SK-N-SH (cell line): Measurements from ENCODE around the gene CAPN5. TPM values are rescaled to one million over a fixed set of nuclear protein-coding genes. Genes with fewer than 3 reads are reported as not detected.

Source experiments
- CTCF ChIA-PET: fragments of 300-600, 350-600 bp; formaldehyde crosslinking; extraction: SDS; loops from one replicate; lab custom pipeline; 2021; lab: Yijun Ruan, JAX
- POLR2A ChIA-PET: fragments of 350-600 bp; sonication (Branson Sonifier 250); formaldehyde crosslinking; extraction: SDS; loops from one replicate; lab custom pipeline; 2020; ENCODE audit warnings: antibody characterized with exemption, inconsistent platforms; lab: Yijun Ruan, JAX
- DNase-seq: peaks from one replicate; pipeline ENCODE4 v3.0.0; 2012
- H2AFZ ChIP-seq: fragments of 200-600 bp; sonication (generic); 2 replicates; pipeline ENCODE4 v1.8.1; 2016; ENCODE audit warnings: antibody characterized with exemption, mild to moderate bottlenecking, low read depth
- H3F3A ChIP-seq: fragments of 200-600 bp; sonication (generic); replicated peaks from 2 replicates; pipeline ENCODE3; 2016; ENCODE audit warnings: antibody characterized with exemption, mild to moderate bottlenecking; ENCODE audit not compliant: insufficient read depth
- H3K27ac ChIP-seq, 2 experiments: fragments of 200-500 bp in 1 of 2; fragments of 200-600 bp in 1 of 2; sonication (Bioruptor generic) in 1 of 2; sonication (generic), shearing (Covaris generic) in 1 of 2; 2 replicates each; pipeline versions ENCODE4 v1.5.1 to v1.6.1; 2014 to 2016; ENCODE audit warnings: low read depth in 2 of 2, inconsistent platforms in 1 of 2, low read length in 1 of 2, mild to moderate bottlenecking in 1 of 2, mixed read lengths in 1 of 2
- H3K27me3 ChIP-seq: fragments of 200-600 bp; sonication (generic), shearing (Covaris generic); 2 replicates; pipeline ENCODE4 v1.6.1; 2016; ENCODE audit warnings: mixed run types; ENCODE audit not compliant: insufficient read depth
- H3K36me3 ChIP-seq, 2 experiments: fragments of 200-500 bp in 1 of 2; fragments of 200-600 bp in 1 of 2; sonication (Bioruptor generic) in 1 of 2; sonication (generic) in 1 of 2; replicated peaks in 1 of 2; 2 replicates each; pipeline versions ENCODE3 to v1.5.1; 2014 to 2016; ENCODE audit warnings: low read length in 1 of 2, mild to moderate bottlenecking in 1 of 2; ENCODE audit not compliant: insufficient read depth in 2 of 2, control insufficient read depth in 1 of 2
- H3K4me1 ChIP-seq, 2 experiments: fragments of 200-500 bp in 1 of 2; fragments of 200-600 bp in 1 of 2; sonication (Bioruptor generic) in 1 of 2; sonication (generic), shearing (Covaris generic) in 1 of 2; 2 replicates each; pipeline versions ENCODE4 v1.5.1 to v1.6.1; 2014 to 2016; ENCODE audit warnings: low read depth in 1 of 2, low read length in 1 of 2, mixed run types in 1 of 2; ENCODE audit not compliant: insufficient read depth in 2 of 2, control insufficient read depth in 1 of 2
- H3K4me2 ChIP-seq: fragments of 200-600 bp; sonication (generic), shearing (Covaris generic); 2 replicates; pipeline ENCODE4 v1.6.1; 2017; ENCODE audit warnings: mixed run types
- H3K4me3 ChIP-seq, 2 experiments: fragments of 200-500 bp in 1 of 2; fragments of 200-600 bp in 1 of 2; sonication (Bioruptor generic) in 1 of 2; sonication (generic), shearing (Covaris generic) in 1 of 2; 2 replicates each; pipeline versions ENCODE4 v1.5.1 to v1.8.1; 2014 to 2016; ENCODE audit warnings: low read depth in 2 of 2, inconsistent platforms in 1 of 2, low read length in 1 of 2, mild to moderate bottlenecking in 1 of 2, mixed read lengths in 1 of 2, moderate library complexity in 1 of 2
- H3K79me2 ChIP-seq: fragments of 200-600 bp; sonication (generic); 2 replicates; pipeline ENCODE4 v1.8.1; 2017; ENCODE audit warnings: mild to moderate bottlenecking; ENCODE audit not compliant: insufficient read depth
- H3K9ac ChIP-seq: fragments of 200-600 bp; sonication (generic); 2 replicates; pipeline ENCODE4 v1.6.1; 2017; ENCODE audit warnings: mixed run types
- H3K9me2 ChIP-seq: fragments of 200-600 bp; sonication (generic); 2 replicates; pipeline ENCODE4 v1.6.1; 2017; ENCODE audit warnings: mixed run types
- H3K9me3 ChIP-seq: fragments of 200-600 bp; sonication (generic); 2 replicates; pipeline ENCODE4 v1.6.1; 2017; ENCODE audit warnings: mixed run types, mild to moderate bottlenecking, moderate library complexity
- H4K20me1 ChIP-seq: fragments of 200-600 bp; sonication (generic); 2 replicates; pipeline ENCODE4 v1.6.1; 2017; ENCODE audit warnings: mild to moderate bottlenecking, mixed run types; ENCODE audit not compliant: insufficient read depth
- CTCF ChIP-seq: fragments of 200-600 bp; sonication (generic); IDR thresholded peaks from 2 replicates; pipeline ENCODE4 v1.6.1; 2017; ENCODE audit warnings: antibody characterized with exemption, mild to moderate bottlenecking, moderate library complexity
- FOXJ3 ChIP-seq: sonication (generic); formaldehyde crosslinking; IDR thresholded peaks from 2 replicates; pipeline ENCODE4 v1.5.1; 2020; ENCODE audit warnings: mild to moderate bottlenecking, missing genetic modification reagents
- RXRA ChIP-seq: IDR thresholded peaks from 2 replicates; pipeline ENCODE4 v1.4.0; 2012; ENCODE audit warnings: low read depth, mild to moderate bottlenecking, borderline replicate concordance
- SIN3A ChIP-seq: IDR thresholded peaks from 2 replicates; pipeline ENCODE4 v1.6.1; 2012; ENCODE audit warnings: low read depth, mild to moderate bottlenecking, low read length, moderate library complexity, borderline replicate concordance
- ZBTB33 ChIP-seq: IDR thresholded peaks from 2 replicates; pipeline ENCODE4 v1.4.0; 2012; ENCODE audit warnings: low read depth, borderline replicate concordance
- WGBS: methylation state at CpG from one replicate; pipeline ENCODE4 v1.1.6; 2017; ENCODE audit warnings: low lambda C conversion rate; 5-methylcytosine and 5-hydroxymethylcytosine counted together
- polyA plus RNA-seq, 3 experiments: library from polyadenylated mRNA; depleted of rRNA; stranded (reverse); fragments of >200 nt; gene quantifications; 2 replicates each; pipeline ENCODE4 v1.2.3, GENCODE V29; 2012

Gene CAPN5
- polyA plus RNA-seq, 1 of the 3 experiments (the other 2 are of a cell fraction), result 33.1 TPM

- H3K79me2 ChIP-seq, result peaks cover 10% of the 10 kb centered on the region; the same call in 1 of the 2 replicates
- no peaks in the 10 kb centered on the region for H4K20me1 ChIP-seq
- H3F3A ChIP-seq, result peaks cover 4% of the 10 kb centered on the region
- POLR2A ChIA-PET, result no interaction called here
- H3K27ac ChIP-seq, result no peak overlapping the region
- H3K4me2 ChIP-seq, result no peak overlapping the region
- H2AFZ ChIP-seq, result no peak overlapping the region
- CTCF ChIA-PET, result interaction anchor here (0.8 to 11.2 kb wide), 11 partner anchors 8 to 77 kb away, joined by 3 to 111 read pairs (median 4); partner anchors contain the start of gene MYO7A
- H3K36me3 ChIP-seq, result peaks cover 0 to 6% of the 10 kb centered on the region in 2 experiments
- H3K9ac ChIP-seq, result no peak overlapping the region
- H3K27me3 ChIP-seq, result no peaks in the 10 kb centered on the region
- TF ChIP-seq SIN3A (no peak), FOXJ3 (no peak), CTCF (no peak), RXRA (no peak)
- H3K9me2 ChIP-seq, result no peaks in the 10 kb centered on the region
- H3K4me3 ChIP-seq, result no peak overlapping the region
- H3K4me1 ChIP-seq, result peaks cover 3 to 21% of the 10 kb centered on the region in 2 experiments; a peak in 3 of 4 replicates
- H3K9me3 ChIP-seq, result no peaks in the 10 kb centered on the region
- WGBS, result 86% methylated on average over 11 of the region's 13 CpGs
- no peak for DNase-seq
These were observed 47.3 kb downstream of the CAPN5 start for GRCh38 chr11:77114089-77114463.

GRCh38 chr11:77115181-77115611, 48.4 kb downstream of the CAPN5 start:
- ChIA-PET POLR2A (no interaction called here), CTCF (interaction anchor here (0.7 to 11.2 kb wide), 8 partner anchors 10 to 81 kb away, joined by 3 to 111 read pairs (median 11); partner anchors contain the start of gene MYO7A)
- no peaks in the 10 kb centered on the region for H3K27me3 ChIP-seq
- DNase-seq, result no peak
- 98% methylated on average over 12 of the region's 16 CpGs for WGBS
- no peaks in the 10 kb centered on the region for H3K9me3 ChIP-seq
- H3K27ac ChIP-seq, result no peak overlapping the region
- H4K20me1 ChIP-seq, result no peaks in the 10 kb centered on the region
- H3K36me3 ChIP-seq, result peaks cover 0 to 9% of the 10 kb centered on the region in 2 experiments
- H3K4me3 ChIP-seq, result no peak overlapping the region
- H3K9ac ChIP-seq, result no peak overlapping the region
- peaks cover 0 to 10% of the 10 kb centered on the region in 2 experiments; a peak in 3 of 4 replicates for H3K4me1 ChIP-seq
- no peak overlapping the region for H2AFZ ChIP-seq
- TF ChIP-seq CTCF, result peak; percentile 26; the same call in 1 of the 2 replicates
- TF ChIP-seq ZBTB33, result no peak
- TF ChIP-seq, all 33 proteins: peak for 1
- Histone ChIP-seq H3F3A (no peaks in the 10 kb centered on the region), H3K79me2 (peaks cover 9% of the 10 kb centered on the region; the same call in 1 of the 2 replicates), H3K9me2 (no peaks in the 10 kb centered on the region), H3K4me2 (no peak overlapping the region)
